HepG2 (cell line): ENCODE results near the gene LRRC43. TPM values are rescaled to one million over a fixed set of nuclear protein-coding genes. Genes with fewer than 3 reads are reported as not detected.

Experiments
- EZH2 ChIP-seq: conservative IDR thresholded peaks from 2 replicates; pipeline ENCODE4 v1.6.1; 2012; ENCODE audit warnings: mild to moderate bottlenecking, low read depth, low read length, moderate library complexity
- ISL2 ChIP-seq: sonication (generic); formaldehyde crosslinking; IDR thresholded peaks from 2 replicates; pipeline ENCODE4 v1.5.0; 2020; ENCODE audit warnings: missing genetic modification reagents
- JUN ChIP-seq: sonication (generic); formaldehyde crosslinking; IDR thresholded peaks from 2 replicates; pipeline ENCODE4 v1.4.0; 2020; ENCODE audit warnings: mild to moderate bottlenecking, missing genetic modification reagents
- JUND ChIP-seq: sonication (generic); formaldehyde crosslinking; IDR thresholded peaks from 2 replicates; pipeline ENCODE4 v1.8.0; 2022; ENCODE audit warnings: mild to moderate bottlenecking, missing genetic modification reagents
- MED1 ChIP-seq: sonication (generic); formaldehyde crosslinking; IDR thresholded peaks from 2 replicates; pipeline ENCODE4 v1.4.0; 2020; ENCODE audit warnings: missing genetic modification reagents
- NKX3-1 ChIP-seq: sonication (generic); formaldehyde crosslinking; IDR thresholded peaks from 2 replicates; pipeline ENCODE4 v1.5.0; 2020; ENCODE audit warnings: missing genetic modification reagents
- POGZ ChIP-seq: sonication (generic); formaldehyde crosslinking; IDR thresholded peaks from 2 replicates; pipeline ENCODE4 v1.4.0; 2020; ENCODE audit warnings: mild to moderate bottlenecking, missing genetic modification reagents
- RARA ChIP-seq: IDR thresholded peaks from 2 replicates; pipeline ENCODE4 v1.6.1; 2016; ENCODE audit warnings: missing genetic modification reagents, missing compliant biosample characterization
- RFXANK ChIP-seq: IDR thresholded peaks from 2 replicates; pipeline ENCODE4 v1.6.1; 2016
- RFXAP ChIP-seq: sonication (generic); formaldehyde crosslinking; IDR thresholded peaks from 2 replicates; pipeline ENCODE4 v1.4.0; 2020; ENCODE audit warnings: missing genetic modification reagents, borderline replicate concordance
- ZNF10 ChIP-seq: sonication (generic); formaldehyde crosslinking; IDR thresholded peaks from 2 replicates; pipeline ENCODE4 v1.4.0; 2020; ENCODE audit warnings: mild to moderate bottlenecking, low read depth, missing genetic modification reagents, borderline replicate concordance
- ZNF263 ChIP-seq: sonication (generic); formaldehyde crosslinking; IDR thresholded peaks from 2 replicates; pipeline ENCODE4 v1.4.0; 2020; ENCODE audit warnings: missing genetic modification reagents
- ZNF276 ChIP-seq: sonication (generic); formaldehyde crosslinking; IDR thresholded peaks from 2 replicates; pipeline ENCODE4 v1.4.0; 2020; ENCODE audit warnings: mild to moderate bottlenecking, low read depth, missing genetic modification reagents
- ZNF282 ChIP-seq: fragments of 450-650 bp; IDR thresholded peaks from 2 replicates; pipeline ENCODE4 v1.6.1; 2018; ENCODE audit not compliant: partially characterized antibody
- ZNF441 ChIP-seq: sonication (generic); formaldehyde crosslinking; IDR thresholded peaks from 2 replicates; pipeline ENCODE4 v1.7.0; 2021; ENCODE audit warnings: missing genetic modification reagents, borderline replicate concordance
- ZNF512B ChIP-seq: sonication (generic); formaldehyde crosslinking; IDR thresholded peaks from 2 replicates; pipeline ENCODE4 v1.5.1; 2020; ENCODE audit warnings: missing genetic modification reagents, mild to moderate bottlenecking, borderline replicate concordance
- ZNF572 ChIP-seq: sonication (generic); formaldehyde crosslinking; IDR thresholded peaks from 2 replicates; pipeline ENCODE4 v1.5.1; 2020; ENCODE audit warnings: mild to moderate bottlenecking, missing genetic modification reagents
- ZNF644 ChIP-seq: IDR thresholded peaks from 2 replicates; pipeline ENCODE4 v1.6.1; 2016; ENCODE audit warnings: low read depth
- ZNF687 ChIP-seq: sonication (generic); formaldehyde crosslinking; IDR thresholded peaks from 2 replicates; pipeline ENCODE4 v1.5.1; 2020; ENCODE audit warnings: mild to moderate bottlenecking, missing genetic modification reagents, moderate library complexity
- ZNF83 ChIP-seq: sonication (generic); formaldehyde crosslinking; IDR thresholded peaks from 2 replicates; pipeline ENCODE4 v1.4.0; 2020; ENCODE audit warnings: missing genetic modification reagents, mild to moderate bottlenecking, borderline replicate concordance
- ZSCAN5A ChIP-seq: sonication (generic); formaldehyde crosslinking; IDR thresholded peaks from 2 replicates; pipeline ENCODE4 v1.8.0; 2022; ENCODE audit warnings: mild to moderate bottlenecking, missing genetic modification reagents, borderline replicate concordance
- polyA plus RNA-seq, 8 experiments: library from polyadenylated mRNA; depleted of rRNA in 3 of 8; stranded (reverse) in 7 of 8; unstranded in 1 of 8; fragments of >200 nt; fragmentation: Illumina TruSeq in 4 of 8; extraction: Trizol in 4 of 8; gene quantifications; 2 replicates each; pipeline versions ENCODE4 v1.2.1 to v1.2.3, GENCODE V29; 2011 to 2016; ENCODE audit warnings: low read depth in 4 of 8, missing spikeins in 1 of 8, mixed read lengths in 1 of 8; ENCODE audit not compliant: insufficient read depth in 1 of 8
- total RNA-seq, 5 experiments: library from RNA; depleted of rRNA; stranded (reverse); fragments of >200 nt; fragmentation: Illumina TruSeq; extraction: Trizol; gene quantifications; 2 replicates each; pipeline ENCODE4 v1.2.3, GENCODE V29; 2016; ENCODE audit warnings: low read depth in 1 of 5

The LRRC43 gene
- total and polyA plus RNA-seq, 2 of the 13 experiments (the other 11 are each of a cell fraction or from before 2014, with no cell fraction given), result not detected

- TF ChIP-seq ZNF276 (CRISPR knock-in tag) (no peak; the same call in 1 of the 2 replicates), ZNF263 (CRISPR knock-in tag) (peak; percentile 96), RFXANK (CRISPR knock-in tag) (no peak), RFXAP (CRISPR knock-in tag) (no peak; the same call in none of the 2 replicates), MED1 (CRISPR knock-in tag) (peak; percentile 48; the same call in 1 of the 2 replicates), RARA (CRISPR knock-in tag) (peak; percentile 64), JUN (CRISPR knock-in tag) (no peak), POGZ (no peak), ISL2 (no peak), ZNF83 (CRISPR knock-in tag) (peak; percentile 90), ZNF572 (CRISPR knock-in tag) (no peak), ZNF687 (CRISPR knock-in tag) (peak; percentile 97), NKX3-1 (peak; percentile 97), ZNF644 (CRISPR knock-in tag) (no peak), EZH2 (no peak), ZNF512B (CRISPR knock-in tag) (no peak), ZNF441 (CRISPR knock-in tag) (peak; percentile 78; the same call in 1 of the 2 replicates), ZSCAN5A (CRISPR knock-in tag) (no peak), JUND (no peak), ZNF10 (CRISPR knock-in tag) (no peak), ZNF282 (no peak)
These were observed 43.6 kb downstream of the LRRC43 start (continued) for GRCh38 chr12:122226366-122227125.
